ENCODE measurements around the gene SPRED3. TPM values are rescaled to one million over a fixed set of nuclear protein-coding genes. Genes with fewer than 3 reads are reported as not detected.

Gene SPRED3
- total RNA-seq, 1 donor from 2014 or later = 3.2 TPM

- peaks cover 15% of the 10 kb centered on the region for H3K27me3 Mint-ChIP-seq (ENCODE audit: low read depth)
- H3K4me3 Mint-ChIP-seq (ENCODE audit: unreplicated experiment) = no peak overlapping the region
- no peak for TF ChIP-seq CTCF (IDR thresholded peaks at IDR 0.05)
- H3K27ac Mint-ChIP-seq (ENCODE audit: unreplicated experiment) = no peak overlapping the region
- H3K9me3 Mint-ChIP-seq (ENCODE audit: low read depth) = no peaks in the 10 kb centered on the region
- H3K36me3 Mint-ChIP-seq (ENCODE audit: low read depth) = no peaks in the 10 kb centered on the region
- DNase-seq (ENCODE audit: low spot score) = no peak
- H3K4me1 Mint-ChIP-seq (ENCODE audit: low read depth) = peaks cover 11% of the 10 kb centered on the region
Observed at GRCh38 chr19:38413416-38413815, 24.9 kb downstream of the SPRED3 start.

GRCh38 chr19:38417146-38417543 lies 28.6 kb downstream of the SPRED3 start:
- no peak for TF ChIP-seq CTCF (IDR thresholded peaks at IDR 0.05)
- Mint-ChIP-seq H3K9me3 (ENCODE audit: low read depth) (no peaks in the 10 kb centered on the region), H3K36me3 (ENCODE audit: low read depth) (no peaks in the 10 kb centered on the region), H3K27me3 (ENCODE audit: low read depth) (peaks cover 29% of the 10 kb centered on the region), H3K4me3 (ENCODE audit: unreplicated experiment) (peak overlapping the region; percentile 62), H3K4me1 (ENCODE audit: low read depth) (peaks cover 11% of the 10 kb centered on the region), H3K27ac (ENCODE audit: unreplicated experiment) (no peak overlapping the region)
- DNase-seq (ENCODE audit: low spot score) = no peak

- no peak overlapping the region for H3K27ac Mint-ChIP-seq (ENCODE audit: unreplicated experiment)
- peaks cover 11% of the 10 kb centered on the region for H3K4me1 Mint-ChIP-seq (ENCODE audit: low read depth)
- peaks cover 29% of the 10 kb centered on the region for H3K27me3 Mint-ChIP-seq (ENCODE audit: low read depth)
- no peak for DNase-seq (ENCODE audit: low spot score)
- no peaks in the 10 kb centered on the region for H3K9me3 Mint-ChIP-seq (ENCODE audit: low read depth)
- H3K4me3 Mint-ChIP-seq (ENCODE audit: unreplicated experiment) = peak overlapping the region; percentile 62
- peak; percentile 17 for TF ChIP-seq CTCF (IDR thresholded peaks at IDR 0.05)
- H3K36me3 Mint-ChIP-seq (ENCODE audit: low read depth) = no peaks in the 10 kb centered on the region
Observed at GRCh38 chr19:38417544-38418506, 29.3 kb downstream of the SPRED3 start.

GRCh38 chr19:38420935-38421334 lies 32.4 kb downstream of the SPRED3 start:
- Mint-ChIP-seq H3K27me3 (ENCODE audit: low read depth) (peaks cover 31% of the 10 kb centered on the region), H3K36me3 (ENCODE audit: low read depth) (no peaks in the 10 kb centered on the region), H3K9me3 (ENCODE audit: low read depth) (no peaks in the 10 kb centered on the region), H3K4me1 (ENCODE audit: low read depth) (peaks cover 11% of the 10 kb centered on the region), H3K4me3 (ENCODE audit: unreplicated experiment) (no peak overlapping the region), H3K27ac (ENCODE audit: unreplicated experiment) (no peak overlapping the region)
- DNase-seq (ENCODE audit: low spot score) = no peak
- no peak for TF ChIP-seq CTCF (IDR thresholded peaks at IDR 0.05)

- no peak for TF ChIP-seq CTCF (IDR thresholded peaks at IDR 0.05)
- Mint-ChIP-seq H3K27ac (ENCODE audit: unreplicated experiment) (no peak overlapping the region), H3K4me3 (ENCODE audit: unreplicated experiment) (no peak overlapping the region), H3K27me3 (ENCODE audit: low read depth) (peaks cover 30% of the 10 kb centered on the region), H3K9me3 (ENCODE audit: low read depth) (no peaks in the 10 kb centered on the region), H3K4me1 (ENCODE audit: low read depth) (peaks cover 11% of the 10 kb centered on the region), H3K36me3 (ENCODE audit: low read depth) (no peaks in the 10 kb centered on the region)
- DNase-seq (ENCODE audit: low spot score) = no peak
Observed at GRCh38 chr19:38421856-38422255, 33.4 kb downstream of the SPRED3 start.
